ENCODE data around the gene SPEM3. TPM values are rescaled to one million over a fixed set of nuclear protein-coding genes. Genes with fewer than 3 reads are reported as not detected.

SPEM3 gene
- total RNA-seq, 1 experiment from 2014 or later, result not detected

GRCh38 chr17:7413346-7413985 is 15.2 kb upstream of the SPEM3 start:
- POLR2A ChIA-PET, result interaction anchor here (0.6 to 1.0 kb wide), 3 partner anchors 9 to 145 kb away, joined by 3 to 8 read pairs (median 3); partner anchors contain the start of genes TMEM256 and TNFSF13
- DNase-seq (ENCODE audit: unreplicated experiment), result peak; percentile 33
- Mint-ChIP-seq H3K36me3 (ENCODE audit: insufficient read depth, unreplicated experiment) (peaks cover 12% of the 10 kb centered on the region), H3K9me3 (ENCODE audit: unreplicated experiment) (no peaks in the 10 kb centered on the region), H3K4me1 (ENCODE audit: insufficient read depth, unreplicated experiment) (peaks cover 5% of the 10 kb centered on the region), H3K27ac (ENCODE audit: low read depth, unreplicated experiment) (no peak overlapping the region), H3K27me3 (ENCODE audit: insufficient read depth, unreplicated experiment) (no peaks in the 10 kb centered on the region), H3K4me3 (ENCODE audit: unreplicated experiment) (no peak overlapping the region)
- CTCF ChIA-PET, result interaction anchor here (0.5 kb wide), 1 partner anchor 61 kb away, joined by 4 read pairs; no protein-coding TSS in a partner anchor
- BruUV-seq (replicated peaks), result no TSS peak
- intact Hi-C loops (cut with micrococcal nuclease), result no loop called here
- no peak for TF ChIP-seq CTCF (IDR thresholded peaks at IDR 0.05; ENCODE audit: unreplicated experiment)

- POLR2A ChIA-PET, result interaction anchor here (0.7 to 1.0 kb wide), 2 partner anchors 11 to 134 kb away, joined by 3 to 4 read pairs; partner anchors contain the start of gene TNFSF12
- no peak for DNase-seq (ENCODE audit: unreplicated experiment)
- H3K36me3 Mint-ChIP-seq (ENCODE audit: insufficient read depth, unreplicated experiment), result peaks cover 12% of the 10 kb centered on the region
- no TSS peak for BruUV-seq (replicated peaks)
- CTCF ChIA-PET, result no interaction called here
- intact Hi-C loops (cut with micrococcal nuclease), result no loop called here
- no peak overlapping the region for H3K4me3 Mint-ChIP-seq (ENCODE audit: unreplicated experiment)
- no peak for TF ChIP-seq CTCF (IDR thresholded peaks at IDR 0.05; ENCODE audit: unreplicated experiment)
- H3K27me3 Mint-ChIP-seq (ENCODE audit: insufficient read depth, unreplicated experiment), result no peaks in the 10 kb centered on the region
- no peak overlapping the region for H3K27ac Mint-ChIP-seq (ENCODE audit: low read depth, unreplicated experiment)
- H3K4me1 Mint-ChIP-seq (ENCODE audit: insufficient read depth, unreplicated experiment), result peaks cover 5% of the 10 kb centered on the region
- no peaks in the 10 kb centered on the region for H3K9me3 Mint-ChIP-seq (ENCODE audit: unreplicated experiment)
These were observed 13.8 kb upstream of the SPEM3 start for GRCh38 chr17:7414837-7415236.

- ChIA-PET CTCF (no interaction called here), POLR2A (interaction anchor here (1.0 kb wide), 2 partner anchors 12 kb away, joined by 3 to 4 read pairs; partner anchors contain the start of gene TMEM256)
- H3K36me3 Mint-ChIP-seq (ENCODE audit: insufficient read depth, unreplicated experiment), result peaks cover 4% of the 10 kb centered on the region
- H3K27me3 Mint-ChIP-seq (ENCODE audit: insufficient read depth, unreplicated experiment), result no peaks in the 10 kb centered on the region
- no peak overlapping the region for H3K4me3 Mint-ChIP-seq (ENCODE audit: unreplicated experiment)
- no peak overlapping the region for H3K27ac Mint-ChIP-seq (ENCODE audit: low read depth, unreplicated experiment)
- H3K9me3 Mint-ChIP-seq (ENCODE audit: unreplicated experiment), result no peaks in the 10 kb centered on the region
- peaks cover 5% of the 10 kb centered on the region for H3K4me1 Mint-ChIP-seq (ENCODE audit: insufficient read depth, unreplicated experiment)
- no peak for DNase-seq (ENCODE audit: unreplicated experiment)
- intact Hi-C loops (cut with micrococcal nuclease), result no loop called here
- no peak for TF ChIP-seq CTCF (IDR thresholded peaks at IDR 0.05; ENCODE audit: unreplicated experiment)
- BruUV-seq (replicated peaks), result no TSS peak
These were observed 12.9 kb upstream of the SPEM3 start for GRCh38 chr17:7415784-7416183.

GRCh38 chr17:7416323-7416722 is 12.3 kb upstream of the SPEM3 start:
- intact Hi-C loops (cut with micrococcal nuclease), result no loop called here
- Mint-ChIP-seq H3K4me1 (ENCODE audit: insufficient read depth, unreplicated experiment) (peaks cover 5% of the 10 kb centered on the region), H3K27ac (ENCODE audit: low read depth, unreplicated experiment) (peak overlapping the region; percentile 17), H3K36me3 (ENCODE audit: insufficient read depth, unreplicated experiment) (no peaks in the 10 kb centered on the region), H3K9me3 (ENCODE audit: unreplicated experiment) (no peaks in the 10 kb centered on the region), H3K4me3 (ENCODE audit: unreplicated experiment) (no peak overlapping the region), H3K27me3 (ENCODE audit: insufficient read depth, unreplicated experiment) (no peaks in the 10 kb centered on the region)
- ChIA-PET CTCF (no interaction called here), POLR2A (interaction anchor here (1.0 kb wide), 1 partner anchor 12 kb away, joined by 3 read pairs; the partner anchor contains the start of gene TMEM256)
- no TSS peak for BruUV-seq (replicated peaks)
- no peak for DNase-seq (ENCODE audit: unreplicated experiment)
- TF ChIP-seq CTCF (IDR thresholded peaks at IDR 0.05; ENCODE audit: unreplicated experiment), result no peak
